ENCODE measurements around the gene ZNF385B. TPM values are rescaled to one million over a fixed set of nuclear protein-coding genes. Genes with fewer than 3 reads are reported as not detected.

The ZNF385B gene
- total RNA-seq, 1 experiment from 2014 or later: 0.28 TPM

- Histone ChIP-seq H3K27ac (ENCODE audit: low read length) (no peak overlapping the region), H3K4me1 (ENCODE audit: control insufficient read depth, insufficient read depth, low read length) (no peaks in the 10 kb centered on the region), H3K4me3 (ENCODE audit: low read depth in 2 of 2, low read length in 2 of 2) (no peak overlapping the region), H3K9me3 (ENCODE audit: control insufficient read depth, insufficient read depth, low read depth, low read length) (no peaks in the 10 kb centered on the region), H3K27me3 (ENCODE audit: control insufficient read depth, insufficient read depth, low read length) (no peaks in the 10 kb centered on the region), H3K36me3 (ENCODE audit: control insufficient read depth, insufficient read depth, low read length) (no peaks in the 10 kb centered on the region)
- ATAC-seq (no peak), DNase-seq (ENCODE audit: low read depth, low spot score) (no peak)
- in situ Hi-C loops (cut with HindIII; ENCODE audit: low pct_unique_long_range_greater_than_20kb, low sequenced_read_pairs): no loop called here
- TF ChIP-seq POLR2AphosphoS5 (IDR thresholded peaks at IDR 0.05; ENCODE audit: low read depth, low read length) (no peak), CTCF (IDR thresholded peaks at IDR 0.05) (no peak), TCF7L2 (IDR thresholded peaks at IDR 0.05; ENCODE audit: low read depth, low read length) (no peak), REST (IDR thresholded peaks at IDR 0.05; ENCODE audit: insufficient read depth in 1 of 2, low read depth in 2 of 2, low read length in 1 of 2) (no peak), SIN3A (IDR thresholded peaks at IDR 0.05; ENCODE audit: borderline replicate concordance, insufficient read depth, low read depth, low read length) (no peak)
- POLR2A ChIA-PET: no interaction called here
- CTCF ChIA-PET: no interaction called here
- intact Hi-C loops (cut with micrococcal nuclease; ENCODE audit: unreplicated experiment): loop anchor here (10.0 kb wide), 1 partner anchor 653 kb away; no protein-coding TSS in a partner anchor
- BruUV-seq (replicated peaks): no TSS peak
These were observed 443.9 kb downstream of the ZNF385B start for GRCh38 chr2:179417436-179417949.

GRCh38 chr2:179412112-179412511 is 449.3 kb downstream of the ZNF385B start:
- Histone ChIP-seq H3K4me1 (ENCODE audit: control insufficient read depth, insufficient read depth, low read length) (no peaks in the 10 kb centered on the region), H3K27me3 (ENCODE audit: control insufficient read depth, insufficient read depth, low read length) (no peaks in the 10 kb centered on the region), H3K36me3 (ENCODE audit: control insufficient read depth, insufficient read depth, low read length) (no peaks in the 10 kb centered on the region), H3K9me3 (ENCODE audit: control insufficient read depth, insufficient read depth, low read depth, low read length) (no peaks in the 10 kb centered on the region), H3K27ac (ENCODE audit: low read length) (no peak overlapping the region), H3K4me3 (ENCODE audit: low read depth in 2 of 2, low read length in 2 of 2) (no peak overlapping the region)
- DNase-seq (ENCODE audit: low read depth, low spot score): no peak
- ChIA-PET CTCF (no interaction called here), POLR2A (no interaction called here)
- TF ChIP-seq TCF7L2 (IDR thresholded peaks at IDR 0.05; ENCODE audit: low read depth, low read length): no peak
- TF ChIP-seq REST (IDR thresholded peaks at IDR 0.05; ENCODE audit: insufficient read depth in 1 of 2, low read depth in 2 of 2, low read length in 1 of 2): no peak
- in situ Hi-C loops (cut with HindIII; ENCODE audit: low pct_unique_long_range_greater_than_20kb, low sequenced_read_pairs) (no loop called here), intact Hi-C loops (cut with micrococcal nuclease; ENCODE audit: unreplicated experiment) (loop anchor here (10.0 kb wide), 1 partner anchor 647 kb away; no protein-coding TSS in a partner anchor)
- BruUV-seq (replicated peaks): no TSS peak
- no peak for ATAC-seq

All from Panc1 (cell line).